GM23338 (cell line): Measurements from ENCODE around the gene ZBTB18. TPM values are rescaled to one million over a fixed set of nuclear protein-coding genes. Genes with fewer than 3 reads are reported as not detected.

ENCODE experiments used
- ATAC-seq: fragments of 200-7000 bp; cut with Tn5 transposase; 3 replicates; pipeline ENCODE4 v1.9.1; 2020
- DNase-seq: peaks from one replicate; pipeline ENCODE4 v3.0.0-alpha.2; 2015; ENCODE audit warnings: low spot score
- H2AFZ ChIP-seq: fragments of 200-600 bp; sonication (generic); 2 replicates; pipeline ENCODE4 v1.8.0; 2016; ENCODE audit warnings: antibody characterized with exemption, mild to moderate bottlenecking, moderate library complexity
- H3F3A ChIP-seq: fragments of 200-600 bp; sonication (generic); replicated peaks from 2 replicates; pipeline ENCODE4 v1.8.0; 2017; ENCODE audit warnings: antibody characterized with exemption, mixed run types, low read depth
- H3K27ac ChIP-seq: fragments of 200-600 bp; sonication (generic); 2 replicates; pipeline ENCODE4 v1.6.1; 2016; ENCODE audit warnings: low read depth
- H3K27me3 ChIP-seq: fragments of 200-600 bp; sonication (generic); 2 replicates; pipeline ENCODE4 v1.8.0; 2016; ENCODE audit warnings: mild to moderate bottlenecking, mixed run types, moderate library complexity; ENCODE audit not compliant: insufficient read depth
- H3K36me3 ChIP-seq: fragments of 200-600 bp; sonication (generic); 2 replicates; pipeline ENCODE4 v1.8.0; 2016; ENCODE audit warnings: mild to moderate bottlenecking; ENCODE audit not compliant: insufficient read depth
- H3K4me1 ChIP-seq: fragments of 200-600 bp; sonication (generic); 2 replicates; pipeline ENCODE4 v1.8.0; 2016; ENCODE audit warnings: mild to moderate bottlenecking, moderate library complexity; ENCODE audit not compliant: insufficient read depth
- H3K4me2 ChIP-seq: fragments of 200-600 bp; sonication (generic); 2 replicates; pipeline ENCODE4 v1.7.1; 2017; ENCODE audit warnings: mixed run types
- H3K4me3 ChIP-seq: fragments of 200-600 bp; sonication (generic); 2 replicates; pipeline ENCODE4 v1.6.1; 2016; ENCODE audit warnings: mixed run types
- H3K79me2 ChIP-seq: fragments of 200-600 bp; sonication (generic); replicated peaks from 2 replicates; pipeline ENCODE4 v1.8.0; 2017; ENCODE audit warnings: mild to moderate bottlenecking; ENCODE audit not compliant: insufficient read depth
- H3K9me2 ChIP-seq: fragments of 200-600 bp; sonication (generic); 2 replicates; pipeline ENCODE4 v1.8.0; 2017; ENCODE audit not compliant: insufficient read depth
- H4K20me1 ChIP-seq: fragments of 200-600 bp; sonication (generic); replicated peaks from 2 replicates; pipeline ENCODE4 v1.8.0; 2017; ENCODE audit warnings: mild to moderate bottlenecking; ENCODE audit not compliant: insufficient read depth
- H3K27ac Mint-ChIP-seq: 2 replicates; pipeline ENCODE4 v1.8.0; 2020; ENCODE audit warnings: inconsistent platforms, mild to moderate bottlenecking, moderate library complexity, mixed read lengths
- H3K27me3 Mint-ChIP-seq: 3 replicates; pipeline ENCODE4 v1.8.0; 2022; ENCODE audit warnings: low read depth, mild to moderate bottlenecking, moderate library complexity, mixed read lengths, inconsistent platforms; ENCODE audit not compliant: insufficient read depth, poor library complexity
- H3K36me3 Mint-ChIP-seq: 3 replicates; pipeline ENCODE4 v1.8.0; 2021; ENCODE audit warnings: low read depth, mild to moderate bottlenecking, inconsistent platforms, moderate library complexity, mixed read lengths
- H3K4me1 Mint-ChIP-seq: 3 replicates; pipeline ENCODE4 v1.8.0; 2020; ENCODE audit warnings: mild to moderate bottlenecking, inconsistent platforms, mixed read lengths
- H3K4me3 Mint-ChIP-seq: 3 replicates; pipeline ENCODE4 v1.8.0; 2021; ENCODE audit warnings: moderate library complexity, mild to moderate bottlenecking, inconsistent platforms, mixed read lengths
- H3K9me3 Mint-ChIP-seq: 3 replicates; pipeline ENCODE4 v1.8.0; 2020; ENCODE audit warnings: moderate library complexity, mild to moderate bottlenecking, inconsistent platforms, mixed read lengths
- CREB1 ChIP-seq: fragments of 250-450 bp; sonication (Bioruptor Pico); IDR thresholded peaks from 2 replicates; pipeline ENCODE4 v1.5.0; 2020; ENCODE audit warnings: low read depth, mild to moderate bottlenecking, moderate library complexity
- ETS1 ChIP-seq: IDR thresholded peaks from 2 replicates; pipeline ENCODE4 v1.6.1; 2016; ENCODE audit warnings: antibody characterized with exemption
- EZH2 ChIP-seq: fragments of 200-600 bp; sonication (generic); IDR thresholded peaks from one replicate; pipeline ENCODE4 v1.8.0; 2017; ENCODE audit warnings: antibody characterized with exemption, mild to moderate bottlenecking, low read depth; ENCODE audit not compliant: unreplicated experiment
- EZH2phosphoT487 ChIP-seq: fragments of 200-600 bp; sonication (generic); IDR thresholded peaks from one replicate; pipeline ENCODE4 v1.8.1; 2018; ENCODE audit warnings: antibody characterized with exemption; ENCODE audit not compliant: unreplicated experiment
- JUNB ChIP-seq: IDR thresholded peaks from one replicate; pipeline ENCODE4 v1.6.1; 2016; ENCODE audit warnings: antibody characterized with exemption; ENCODE audit not compliant: unreplicated experiment
- NANOG ChIP-seq: IDR thresholded peaks from 2 replicates; pipeline ENCODE4 v1.6.1; 2016; ENCODE audit warnings: antibody characterized with exemption, borderline replicate concordance
- POLR2AphosphoS5 ChIP-seq: IDR thresholded peaks from 2 replicates; pipeline ENCODE4 v1.6.1; 2016; ENCODE audit warnings: antibody characterized with exemption, low read depth
- REST ChIP-seq: IDR thresholded peaks from one replicate; pipeline ENCODE4 v1.6.1; 2018; ENCODE audit warnings: antibody characterized with exemption; ENCODE audit not compliant: unreplicated experiment
- STAT1 ChIP-seq: IDR thresholded peaks from one replicate; pipeline ENCODE4 v1.6.1; 2016; ENCODE audit warnings: antibody characterized with exemption; ENCODE audit not compliant: unreplicated experiment
- ZNF114 ChIP-seq: fragments of 250-450 bp; sonication (Bioruptor Pico); IDR thresholded peaks from 2 replicates; pipeline ENCODE4 v1.5.0; 2020; ENCODE audit warnings: mild to moderate bottlenecking, moderate library complexity
- ZNF331 ChIP-seq: fragments of 250-450 bp; sonication (Bioruptor Pico); IDR thresholded peaks from 2 replicates; pipeline ENCODE4 v1.5.0; 2020; ENCODE audit warnings: low read depth, mild to moderate bottlenecking, moderate library complexity
- ZNF462 ChIP-seq: fragments of 250-450 bp; sonication (Bioruptor Pico); IDR thresholded peaks from 2 replicates; pipeline ENCODE4 v1.5.0; 2020; ENCODE audit warnings: mild to moderate bottlenecking, moderate library complexity
- polyA plus RNA-seq: library from polyadenylated mRNA; unstranded; fragments of >200 nt; fragmentation: Nextera tagmentation; extraction: Ambion mirVana; gene quantifications from 2 replicates; pipeline ENCODE4 v1.2.1, GENCODE V29; 2016
- total RNA-seq: library from RNA; depleted of rRNA; stranded (reverse); fragments of >200 nt; shearing (Covaris generic); gene quantifications from 2 replicates; pipeline ENCODE4 v1.2.3, GENCODE V29; 2014
- TF ChIP-seq, protein P1 (sequence below), 2 experiments: fragments of 200-600 bp in 1 of 2; sonication (generic) in 1 of 2; conservative IDR thresholded peaks; 2 replicates each; pipeline versions ENCODE4 v1.5.1 to v1.6.1; 2016 to 2017; ENCODE audit warnings: antibody characterized with exemption in 2 of 2, low read depth in 2 of 2, mild to moderate bottlenecking in 2 of 2, moderate library complexity in 1 of 2

ZBTB18 gene
- total and polyA plus RNA-seq, 2 experiments from 2014 or later: 5.5 to 12.2 TPM

DNA sequence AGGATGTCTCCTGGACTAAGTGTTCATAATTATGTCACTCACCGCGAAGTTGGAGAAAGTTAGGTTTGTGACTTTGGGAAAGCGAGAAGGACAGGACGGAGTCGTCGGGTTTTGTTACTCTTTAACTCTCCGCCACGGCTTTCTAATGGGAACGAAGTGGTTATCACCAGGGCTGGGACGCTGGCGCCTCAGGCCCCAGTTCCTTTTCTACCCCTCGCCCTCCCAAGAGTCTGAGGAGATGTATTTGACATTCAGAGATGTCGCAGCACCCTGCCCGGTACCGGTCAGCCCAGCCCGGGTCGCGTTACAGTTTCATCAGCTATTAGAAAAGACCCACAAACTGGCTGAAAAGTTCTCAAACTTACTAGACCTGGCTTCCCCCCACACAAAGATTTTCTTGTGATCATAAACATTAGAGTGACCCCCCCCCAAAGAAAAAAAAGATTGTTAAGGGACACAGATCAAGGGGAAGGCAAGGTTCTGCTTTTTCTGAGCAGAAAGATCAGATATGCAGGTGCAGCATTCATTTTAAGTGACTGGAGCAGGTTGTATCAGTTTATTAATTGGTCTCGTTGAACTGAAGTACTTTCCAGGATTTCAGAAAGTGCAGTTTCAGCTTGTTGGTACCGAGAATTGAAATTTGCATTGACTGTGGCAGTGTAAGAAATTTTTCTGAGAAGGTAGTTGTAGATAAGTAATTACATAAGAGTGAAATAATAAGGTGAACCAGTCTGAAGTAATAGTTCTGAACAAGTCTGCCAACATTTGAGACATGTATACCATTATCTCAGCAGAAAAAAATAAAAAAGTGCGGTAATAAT lies 859 bp upstream of the ZBTB18 start:
- no peaks in the 10 kb centered on the region for H3K9me2 ChIP-seq
- H2AFZ ChIP-seq: no peak overlapping the region
- no peak overlapping the region for H3K27ac ChIP-seq
- H3K4me3 Mint-ChIP-seq: peak overlapping the region; percentile 97
- H3K4me1 Mint-ChIP-seq: peaks cover 13% of the 10 kb centered on the region
- no peak for TF ChIP-seq ZNF114 (CRISPR knock-in tag)
- TF ChIP-seq ZNF331 (CRISPR knock-in tag): no peak
- no peak for TF ChIP-seq EZH2phosphoT487
- no peak for TF ChIP-seq EZH2
- TF ChIP-seq STAT1: no peak
- TF ChIP-seq REST: no peak
- TF ChIP-seq, protein P1, sequence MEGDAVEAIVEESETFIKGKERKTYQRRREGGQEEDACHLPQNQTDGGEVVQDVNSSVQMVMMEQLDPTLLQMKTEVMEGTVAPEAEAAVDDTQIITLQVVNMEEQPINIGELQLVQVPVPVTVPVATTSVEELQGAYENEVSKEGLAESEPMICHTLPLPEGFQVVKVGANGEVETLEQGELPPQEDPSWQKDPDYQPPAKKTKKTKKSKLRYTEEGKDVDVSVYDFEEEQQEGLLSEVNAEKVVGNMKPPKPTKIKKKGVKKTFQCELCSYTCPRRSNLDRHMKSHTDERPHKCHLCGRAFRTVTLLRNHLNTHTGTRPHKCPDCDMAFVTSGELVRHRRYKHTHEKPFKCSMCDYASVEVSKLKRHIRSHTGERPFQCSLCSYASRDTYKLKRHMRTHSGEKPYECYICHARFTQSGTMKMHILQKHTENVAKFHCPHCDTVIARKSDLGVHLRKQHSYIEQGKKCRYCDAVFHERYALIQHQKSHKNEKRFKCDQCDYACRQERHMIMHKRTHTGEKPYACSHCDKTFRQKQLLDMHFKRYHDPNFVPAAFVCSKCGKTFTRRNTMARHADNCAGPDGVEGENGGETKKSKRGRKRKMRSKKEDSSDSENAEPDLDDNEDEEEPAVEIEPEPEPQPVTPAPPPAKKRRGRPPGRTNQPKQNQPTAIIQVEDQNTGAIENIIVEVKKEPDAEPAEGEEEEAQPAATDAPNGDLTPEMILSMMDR (conservative IDR thresholded peaks at IDR 0.05; ENCODE audit: low read depth in 2 of 2): no peak
- no peak for TF ChIP-seq NANOG
- TF ChIP-seq JUNB: no peak
- TF ChIP-seq ZNF462 (CRISPR knock-in tag): no peak
- no peak for TF ChIP-seq ETS1
- TF ChIP-seq CREB1 (CRISPR knock-in tag): no peak
- TF ChIP-seq POLR2AphosphoS5: no peak
- ATAC-seq (no peak), DNase-seq (peak; percentile 26)
- no peaks in the 10 kb centered on the region for H3K9me3 Mint-ChIP-seq
- H3K27me3 ChIP-seq: peaks cover 13% of the 10 kb centered on the region
- peaks cover 19% of the 10 kb centered on the region for H3K27me3 Mint-ChIP-seq
- peaks cover 4% of the 10 kb centered on the region; the same call in 1 of the 2 replicates for H3F3A ChIP-seq
- H3K4me1 ChIP-seq: peaks cover 43% of the 10 kb centered on the region
- peak overlapping the region; percentile 87 for H3K4me3 ChIP-seq
- H4K20me1 ChIP-seq: peaks cover 18% of the 10 kb centered on the region; the same call in 1 of the 2 replicates
- no peaks in the 10 kb centered on the region for H3K36me3 ChIP-seq
- peaks cover 48% of the 10 kb centered on the region for H3K79me2 ChIP-seq
- H3K27ac Mint-ChIP-seq: peak overlapping the region; percentile 65; the same call in 1 of the 2 replicates
- peaks cover 2% of the 10 kb centered on the region; the same call in 1 of the 3 replicates for H3K36me3 Mint-ChIP-seq
- peak overlapping the region; percentile 97 for H3K4me2 ChIP-seq
